Right lobe of liver (tissue), 6 donors: Measurements from ENCODE around the gene TNFSF8. TPM values are rescaled to one million over a fixed set of nuclear protein-coding genes. Genes with fewer than 3 reads are reported as not detected.

Experiments
- ATAC-seq, 4 donors: fragments of 200-7000 bp; cut with Tn5 transposase; one replicate each; pipeline ENCODE4 v1.9.1; 2020; ENCODE audit warnings: mild to moderate bottlenecking in 4 of 4, moderate library complexity in 4 of 4
- DNase-seq, 3 donors: peaks; one replicate each; pipeline ENCODE4 v3.0.0-alpha.2; 2020
- H3K27ac ChIP-seq, 3 donors: fragments of 200-600 bp; one replicate each; pipeline ENCODE4 v1.8.0; 2022
- H3K27me3 ChIP-seq, 2 donors: fragments of 200-600 bp; one replicate each; pipeline ENCODE4 v1.8.0; 2022
- H3K36me3 ChIP-seq, 4 donors: fragments of 200-600 bp; sonication (generic) in 1 of 4; one replicate each; pipeline versions ENCODE4 v1.5.1 to v1.8.0; 2017 to 2022; ENCODE audit warnings: control low read depth in 1 of 4
- H3K4me1 ChIP-seq, 4 donors: fragments of 200-600 bp; sonication (generic) in 1 of 4; one replicate each; pipeline versions ENCODE4 v1.5.1 to v1.8.0; 2017 to 2022; ENCODE audit warnings: control low read depth in 1 of 4
- H3K4me3 ChIP-seq, 3 donors: fragments of 200-600 bp; one replicate each; pipeline ENCODE4 v1.8.0; 2022
- H3K9me3 ChIP-seq, 4 donors: fragments of 200-600 bp; sonication (generic) in 1 of 4; one replicate each; pipeline versions ENCODE4 v1.5.1 to v1.8.0; 2017 to 2022; ENCODE audit warnings: control low read depth in 1 of 4
- POLR2A ChIP-seq: fragments of 450-650 bp; IDR thresholded peaks from one replicate; pipeline ENCODE4 v1.6.1; 2017; ENCODE audit warnings: antibody characterized with exemption, mild to moderate bottlenecking
- WGBS: methylation state at CpG from one replicate; pipeline ENCODE4 v1.1.6; 2018; ENCODE audit warnings: low coverage, low lambda C conversion rate; ENCODE audit not compliant: insufficient coverage; ENCODE audit errors: missing lambda C conversion rate; 5-methylcytosine and 5-hydroxymethylcytosine counted together
- intact Hi-C, 2 donors: fragments of 100-400 bp; cut with DNase I; formaldehyde crosslinking; loops; one replicate each; pipeline versions ENCODE4 v1.11.2 to v1.14.1; 2022
- total RNA-seq, 6 experiments: library from RNA; depleted of rRNA in 2 of 6; stranded (reverse); fragments of >200 nt in 2 of 6; fragmentation: NEBNext Ultra II Directional in 3 of 6; extraction: Animal tissue kit (Norgen Biotek cat#: 25700) in 3 of 6; gene quantifications; one replicate each; pipeline versions ENCODE4 v1.1.0 to v1.2.4, GENCODE V29; 2016 to 2023
- TF ChIP-seq, protein P1 (sequence below), 4 donors: fragments of 200-600 bp in 3 of 4; fragments of 450-650 bp in 1 of 4; IDR thresholded peaks; one replicate each; pipeline versions ENCODE4 v1.5.1 to v1.8.0; 2016 to 2022; ENCODE audit warnings: antibody characterized with exemption in 4 of 4, mild to moderate bottlenecking in 2 of 4
- donor health status: DM: no; HTN: yes; CAD: no.
- donor health status: DM: no; HTN: no; CAD: no.
- donor health status: DM: no; HTN: no; CAD: no.
- donor health status: DM: no; HTN: yes; CAD: no.
- donor health status: DM: no; HTN: yes; CAD: no.

Gene TNFSF8
- total RNA-seq, 6 experiments from 2014 or later = 0.19 to 2.0 (median 0.38) TPM

DNA sequence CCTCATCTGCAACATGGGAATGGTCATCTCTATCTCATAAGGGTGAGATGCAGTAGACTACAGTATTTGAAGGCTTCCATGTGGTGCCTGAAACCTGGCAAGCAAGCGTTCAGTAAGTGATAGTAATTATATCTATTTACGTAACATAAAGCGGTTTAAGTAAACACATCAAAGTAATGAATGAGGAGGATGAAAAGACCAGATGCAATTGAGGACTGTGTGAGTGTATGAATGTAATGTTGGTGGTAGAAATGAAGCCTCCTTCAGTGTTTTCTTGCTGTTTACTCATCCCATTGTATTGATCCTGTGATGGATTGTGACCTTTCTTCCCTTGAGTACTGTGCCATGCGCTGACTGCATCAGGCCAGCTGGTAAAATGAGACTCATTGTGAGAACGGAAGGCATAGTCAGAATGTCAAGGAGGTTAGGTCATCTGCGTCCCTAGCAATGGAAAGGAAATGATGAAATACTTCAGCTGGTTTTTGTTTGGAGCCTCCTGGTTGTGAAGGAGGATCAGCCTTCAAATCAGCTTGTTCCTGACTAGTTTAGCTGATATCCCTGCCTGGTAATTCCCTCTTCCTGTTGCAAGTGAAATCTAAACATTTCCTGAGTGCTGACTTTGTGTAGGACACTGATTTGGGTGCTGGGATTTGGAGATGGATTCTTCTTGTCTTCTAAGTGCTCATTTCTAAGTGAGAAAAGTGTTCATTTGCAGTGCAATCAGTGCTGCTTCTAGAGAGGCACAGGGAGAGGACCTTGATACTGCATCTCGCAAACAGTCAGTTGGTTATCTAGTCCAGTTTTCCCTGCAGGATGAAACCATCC lies 35.6 kb downstream of the TNFSF8 start:
- Histone ChIP-seq H3K36me3 (no peaks in the 10 kb centered on the region), H3K9me3 (no peaks in the 10 kb centered on the region), H3K4me3 (no peak overlapping the region), H3K27me3 (no peaks in the 10 kb centered on the region), H3K27ac (peak overlapping the region in 1 of 3 donors; percentile 7), H3K4me1 (peaks cover 0 to 26% (median 9%) of the 10 kb centered on the region in 4 donors)
- TF ChIP-seq POLR2A = no peak
- TF ChIP-seq, protein P1, sequence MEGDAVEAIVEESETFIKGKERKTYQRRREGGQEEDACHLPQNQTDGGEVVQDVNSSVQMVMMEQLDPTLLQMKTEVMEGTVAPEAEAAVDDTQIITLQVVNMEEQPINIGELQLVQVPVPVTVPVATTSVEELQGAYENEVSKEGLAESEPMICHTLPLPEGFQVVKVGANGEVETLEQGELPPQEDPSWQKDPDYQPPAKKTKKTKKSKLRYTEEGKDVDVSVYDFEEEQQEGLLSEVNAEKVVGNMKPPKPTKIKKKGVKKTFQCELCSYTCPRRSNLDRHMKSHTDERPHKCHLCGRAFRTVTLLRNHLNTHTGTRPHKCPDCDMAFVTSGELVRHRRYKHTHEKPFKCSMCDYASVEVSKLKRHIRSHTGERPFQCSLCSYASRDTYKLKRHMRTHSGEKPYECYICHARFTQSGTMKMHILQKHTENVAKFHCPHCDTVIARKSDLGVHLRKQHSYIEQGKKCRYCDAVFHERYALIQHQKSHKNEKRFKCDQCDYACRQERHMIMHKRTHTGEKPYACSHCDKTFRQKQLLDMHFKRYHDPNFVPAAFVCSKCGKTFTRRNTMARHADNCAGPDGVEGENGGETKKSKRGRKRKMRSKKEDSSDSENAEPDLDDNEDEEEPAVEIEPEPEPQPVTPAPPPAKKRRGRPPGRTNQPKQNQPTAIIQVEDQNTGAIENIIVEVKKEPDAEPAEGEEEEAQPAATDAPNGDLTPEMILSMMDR (IDR thresholded peaks at IDR 0.05) = no peak
- DNase-seq (no peak), ATAC-seq (peak; percentile 63 to 73 (median 69))
- 30% methylated on average over 5 of the region's 7 CpGs for whole genome bisulfite sequencing
- intact Hi-C loops = no loop called here

DNA sequence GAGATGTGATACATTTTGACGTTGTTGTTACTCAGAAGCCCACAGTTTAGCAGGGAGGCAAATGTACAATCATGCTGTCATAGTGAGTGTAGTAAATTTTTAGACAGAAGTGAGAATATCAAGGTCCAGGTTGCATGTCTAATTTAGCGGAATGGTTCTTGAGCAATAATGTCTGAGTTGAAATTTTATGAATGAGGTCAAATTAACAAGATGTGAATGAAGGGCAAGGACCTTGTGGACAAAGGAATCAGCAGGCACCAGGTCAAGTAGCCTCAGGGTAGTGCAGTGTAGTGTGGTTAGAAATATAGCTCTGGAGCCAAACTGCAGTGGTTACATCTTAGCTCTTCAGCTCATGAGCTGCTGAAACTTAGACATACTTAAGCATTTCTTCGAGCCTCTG lies 36.2 kb downstream of the TNFSF8 start:
- TF ChIP-seq, protein P1 (IDR thresholded peaks at IDR 0.05) = no peak
- no peak for TF ChIP-seq POLR2A
- no peaks in the 10 kb centered on the region for H3K9me3 ChIP-seq
- peak overlapping the region in 1 of 3 donors; percentile 7 for H3K27ac ChIP-seq
- ATAC-seq = peak in 3 of 4 donors; percentile 11 to 26 (median 22)
- no peaks in the 10 kb centered on the region for H3K36me3 ChIP-seq
- 32% methylated on average over 3 of the region's 3 CpGs for WGBS
- H3K4me1 ChIP-seq = peaks cover 0 to 30% (median 10%) of the 10 kb centered on the region in 4 donors
- H3K4me3 ChIP-seq = no peak overlapping the region
- no peak for DNase-seq
- intact Hi-C loops = no loop called here
- no peaks in the 10 kb centered on the region for H3K27me3 ChIP-seq

DNA sequence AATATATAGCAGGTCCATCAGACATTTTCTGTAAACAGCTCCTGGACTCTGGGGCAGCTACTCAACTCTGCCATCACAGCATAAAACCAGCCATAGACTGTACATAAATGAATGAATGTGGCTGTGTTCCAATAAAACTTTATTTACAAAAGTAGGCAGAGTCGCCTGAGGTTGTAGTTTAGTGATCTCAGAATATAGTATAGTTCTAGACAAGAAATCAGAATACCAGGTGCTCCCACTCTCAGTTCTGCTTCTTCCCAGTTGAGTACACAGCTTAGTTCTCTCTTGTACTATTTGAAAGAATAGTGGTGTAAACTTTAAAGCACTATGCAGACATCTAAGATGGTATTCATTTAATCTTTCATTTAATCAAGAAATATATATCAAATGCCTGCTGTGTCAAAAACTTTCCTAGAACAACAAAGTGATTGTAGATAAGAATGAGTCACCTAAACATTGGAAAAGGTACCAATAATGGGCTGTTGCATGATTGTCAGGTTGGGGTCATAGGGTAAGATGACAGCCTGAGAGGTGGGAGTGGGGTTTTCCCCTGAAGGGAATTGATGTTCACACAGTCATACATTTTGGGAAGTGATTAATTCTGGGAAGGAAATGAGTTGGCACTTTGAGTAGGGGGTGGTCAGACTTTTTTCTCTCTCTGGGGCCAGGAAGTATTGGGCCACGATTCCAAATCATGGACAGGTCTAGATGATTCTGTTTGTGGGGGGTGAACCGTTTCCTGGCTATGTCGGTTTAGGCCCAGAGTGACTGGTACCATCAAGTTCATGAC lies 37.0 kb downstream of the TNFSF8 start:
- no peak overlapping the region for H3K27ac ChIP-seq
- intact Hi-C loops = no loop called here

DNA sequence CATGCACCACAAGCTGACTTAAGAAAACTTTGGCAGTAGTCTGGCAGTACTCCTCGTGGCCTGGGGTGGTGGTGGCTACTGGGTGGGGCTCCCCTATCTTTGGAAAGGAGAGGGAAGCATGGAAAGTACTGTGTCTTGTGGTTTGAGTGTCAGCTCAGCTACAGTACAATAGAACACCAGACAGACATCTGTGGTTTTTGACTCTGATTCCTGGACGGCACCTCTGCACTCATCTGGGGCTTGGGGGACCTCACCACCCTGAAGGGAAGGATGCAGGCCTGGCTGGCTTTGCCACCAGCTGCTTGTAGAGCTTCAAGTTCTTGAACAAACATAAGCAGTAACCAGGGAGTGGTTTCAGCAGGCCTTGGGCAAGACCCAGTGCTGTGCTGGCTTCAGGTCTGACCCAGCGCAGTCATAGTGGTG lies 40.6 kb downstream of the TNFSF8 start:
- Histone ChIP-seq H3K36me3 (no peaks in the 10 kb centered on the region), H3K27ac (no peak overlapping the region), H3K4me3 (no peak overlapping the region), H3K9me3 (no peaks in the 10 kb centered on the region), H3K27me3 (no peaks in the 10 kb centered on the region), H3K4me1 (peaks cover 0 to 51% (median 21%) of the 10 kb centered on the region in 4 donors)
- ATAC-seq = peak; percentile 23 to 54 (median 46)
- TF ChIP-seq, protein P1 (IDR thresholded peaks at IDR 0.05) = no peak
- no peak for TF ChIP-seq POLR2A
- DNase-seq = no peak
- 40% methylated on average over 1 of the region's 3 CpGs for WGBS
- intact Hi-C loops = no loop called here

More for the DNA sequence above, 37.0 kb downstream of the TNFSF8 start:
- WGBS = 91% methylated on average over 4 of the region's 4 CpGs
- TF ChIP-seq POLR2A = no peak
- TF ChIP-seq, protein P1 (IDR thresholded peaks at IDR 0.05) = no peak
- Histone ChIP-seq H3K4me3 (no peak overlapping the region), H3K9me3 (no peaks in the 10 kb centered on the region), H3K27me3 (no peaks in the 10 kb centered on the region), H3K4me1 (peaks cover 0 to 38% (median 13%) of the 10 kb centered on the region in 4 donors), H3K36me3 (no peaks in the 10 kb centered on the region)
- ATAC-seq (peak in 1 of 4 donors; percentile 32), DNase-seq (no peak)
